Epithelial cell of esophagus (primary cell): ENCODE results near the gene PRRC2A.

Experiments
- DNase-seq: peaks from one replicate; pipeline ENCODE4 v3.0.0; 2010; ENCODE audit warnings: low read depth
- H3K4me3 ChIP-seq: 2 replicates; pipeline ENCODE4 v1.5.1; 2011; ENCODE audit warnings: mild to moderate bottlenecking, low read length, control low read depth
- TF ChIP-seq, protein P1 (sequence below): IDR thresholded peaks from 2 replicates; pipeline ENCODE4 v1.5.1; 2011; ENCODE audit warnings: low read depth, mild to moderate bottlenecking, low read length, control low read depth, inconsistent platforms; ENCODE audit not compliant: insufficient read depth; ENCODE audit errors: missing control alignments

Gene PRRC2A

DNA sequence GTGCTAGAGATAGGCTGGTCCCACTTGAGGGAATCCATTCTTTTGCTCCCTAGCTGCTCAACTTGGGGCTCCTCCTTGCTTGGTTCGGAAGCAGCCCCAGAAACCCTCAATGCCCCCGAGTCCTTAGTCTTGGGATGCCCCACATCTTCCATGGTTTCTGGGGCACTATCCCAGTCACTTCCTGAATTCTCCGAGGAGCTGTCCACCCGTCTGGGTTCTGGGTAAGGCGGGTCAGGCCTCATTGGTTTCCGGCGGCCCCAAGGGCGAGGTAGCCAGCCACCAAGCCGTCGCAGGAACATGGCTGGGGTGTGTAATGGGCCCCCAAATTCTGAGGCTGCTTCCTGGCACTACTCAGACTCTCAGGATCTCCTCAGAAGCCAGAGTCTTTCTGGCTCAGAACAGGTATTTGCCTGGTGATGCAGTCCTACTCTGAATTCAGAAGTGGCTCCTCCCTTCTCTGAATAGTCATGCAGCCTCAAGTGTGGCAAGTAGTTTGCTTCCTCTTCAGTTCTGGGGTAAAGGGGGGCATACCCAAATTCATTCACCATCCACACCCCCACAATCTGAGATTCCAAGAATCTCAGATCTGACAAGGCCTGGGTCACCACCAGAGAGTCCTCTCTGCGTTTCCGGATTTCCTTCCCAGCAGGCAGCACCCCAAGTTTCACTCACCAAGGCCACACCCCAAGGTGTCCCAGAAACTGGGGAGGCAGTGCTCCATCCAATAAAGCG lies 39.3 kb downstream of the PRRC2A start:
- H3K4me3 ChIP-seq, result peak overlapping the region; percentile 96
- DNase-seq, result peak; percentile 57
- TF ChIP-seq, protein P1, sequence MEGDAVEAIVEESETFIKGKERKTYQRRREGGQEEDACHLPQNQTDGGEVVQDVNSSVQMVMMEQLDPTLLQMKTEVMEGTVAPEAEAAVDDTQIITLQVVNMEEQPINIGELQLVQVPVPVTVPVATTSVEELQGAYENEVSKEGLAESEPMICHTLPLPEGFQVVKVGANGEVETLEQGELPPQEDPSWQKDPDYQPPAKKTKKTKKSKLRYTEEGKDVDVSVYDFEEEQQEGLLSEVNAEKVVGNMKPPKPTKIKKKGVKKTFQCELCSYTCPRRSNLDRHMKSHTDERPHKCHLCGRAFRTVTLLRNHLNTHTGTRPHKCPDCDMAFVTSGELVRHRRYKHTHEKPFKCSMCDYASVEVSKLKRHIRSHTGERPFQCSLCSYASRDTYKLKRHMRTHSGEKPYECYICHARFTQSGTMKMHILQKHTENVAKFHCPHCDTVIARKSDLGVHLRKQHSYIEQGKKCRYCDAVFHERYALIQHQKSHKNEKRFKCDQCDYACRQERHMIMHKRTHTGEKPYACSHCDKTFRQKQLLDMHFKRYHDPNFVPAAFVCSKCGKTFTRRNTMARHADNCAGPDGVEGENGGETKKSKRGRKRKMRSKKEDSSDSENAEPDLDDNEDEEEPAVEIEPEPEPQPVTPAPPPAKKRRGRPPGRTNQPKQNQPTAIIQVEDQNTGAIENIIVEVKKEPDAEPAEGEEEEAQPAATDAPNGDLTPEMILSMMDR, result no peak

DNA sequence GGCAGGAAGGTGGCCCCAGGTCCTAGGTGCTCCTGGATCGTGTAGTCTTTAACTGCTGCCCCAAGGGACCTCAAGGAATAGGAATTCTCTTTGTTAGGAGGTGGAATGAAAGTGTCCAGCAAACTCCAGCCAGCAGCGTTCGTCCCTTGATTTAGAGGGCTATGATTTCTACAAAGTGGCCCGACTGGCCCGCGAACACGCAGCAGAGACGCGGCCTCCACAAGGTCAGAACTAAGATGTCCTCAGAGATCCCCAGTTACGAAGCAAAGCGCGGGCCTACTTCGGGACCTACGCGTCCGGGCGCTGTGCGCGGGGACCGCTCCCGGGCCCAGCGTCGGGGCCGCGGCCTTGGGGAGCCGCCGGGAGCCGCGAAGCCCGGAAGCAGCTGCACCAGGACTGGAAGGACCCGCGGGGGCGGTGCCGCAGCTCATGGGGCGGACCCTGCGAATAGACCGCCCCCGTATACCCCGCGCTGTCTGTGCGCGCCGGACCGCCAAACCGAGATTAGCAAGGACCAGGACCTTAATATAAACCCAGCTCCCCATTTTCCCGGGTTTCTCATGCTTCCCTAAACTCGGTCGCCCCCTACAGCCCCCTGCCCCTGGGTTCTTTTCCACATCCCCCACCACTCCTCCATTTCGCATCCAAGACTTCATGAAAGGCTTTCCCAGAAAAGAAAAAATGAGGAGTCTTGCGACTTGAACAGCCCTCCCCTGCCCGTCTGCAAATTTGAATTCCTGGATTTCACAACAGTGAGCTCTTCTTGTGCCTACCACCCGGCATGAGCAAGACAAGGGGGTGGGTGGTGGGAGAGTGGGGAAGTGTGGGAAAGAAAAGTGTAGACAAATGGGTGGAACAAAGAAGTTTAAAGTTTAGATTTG lies 40.1 kb downstream of the PRRC2A start, which contains the start of gene C6orf47:
TSS of gene C6orf47 (minus strand) at position 398 of the 881 bp plus-strand sequence. CDS start 831 bp downstream, outside the sequence.
- peak; percentile 79 for DNase-seq
- TF ChIP-seq, protein P1, result no peak
- H3K4me3 ChIP-seq, result peak within 1 kb of the TSS; percentile 96

DNA sequence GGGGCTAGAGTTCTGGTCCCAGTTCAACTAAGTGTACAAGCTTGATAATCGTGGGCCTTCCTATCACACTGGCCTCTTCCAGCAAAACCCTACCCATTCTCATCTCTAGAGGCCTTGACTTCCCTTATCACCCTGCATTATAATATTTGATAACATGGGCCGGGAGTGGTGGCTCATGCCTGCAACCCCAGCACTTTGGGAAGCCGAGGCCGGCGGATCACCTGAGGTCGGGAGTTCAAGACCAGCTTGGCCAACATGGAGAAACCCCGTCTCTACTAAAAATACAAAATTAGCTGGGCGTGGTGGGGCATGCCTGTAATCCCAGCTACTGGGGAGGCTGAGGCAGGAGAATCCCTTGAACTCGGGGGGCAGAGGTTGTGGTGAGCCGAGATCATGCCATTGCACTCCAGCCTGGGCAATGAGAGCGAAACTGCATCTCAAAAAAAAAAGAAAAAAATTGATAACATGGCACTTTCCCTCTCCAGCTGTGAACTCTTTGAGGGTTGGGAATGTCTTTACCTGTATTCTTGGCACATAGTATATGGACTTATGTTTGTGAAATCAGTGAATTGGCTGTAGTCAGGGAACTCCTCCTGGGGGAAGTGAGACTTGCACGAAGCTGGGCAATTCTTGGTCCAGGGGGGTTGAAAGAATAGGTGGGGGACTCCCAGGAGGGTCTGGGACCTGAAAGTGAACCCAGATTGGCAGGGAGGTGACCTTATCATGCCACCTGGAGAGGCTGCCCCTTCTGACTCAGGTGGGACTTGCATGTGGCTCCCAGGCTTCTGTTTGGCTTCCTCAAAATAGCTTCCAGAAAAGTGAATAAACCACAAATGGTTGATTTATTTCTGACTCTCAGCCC lies 41.0 kb downstream of the PRRC2A start:
- peak overlapping the region; percentile 96 for H3K4me3 ChIP-seq
- DNase-seq, result no peak
- TF ChIP-seq, protein P1, result no peak

DNA sequence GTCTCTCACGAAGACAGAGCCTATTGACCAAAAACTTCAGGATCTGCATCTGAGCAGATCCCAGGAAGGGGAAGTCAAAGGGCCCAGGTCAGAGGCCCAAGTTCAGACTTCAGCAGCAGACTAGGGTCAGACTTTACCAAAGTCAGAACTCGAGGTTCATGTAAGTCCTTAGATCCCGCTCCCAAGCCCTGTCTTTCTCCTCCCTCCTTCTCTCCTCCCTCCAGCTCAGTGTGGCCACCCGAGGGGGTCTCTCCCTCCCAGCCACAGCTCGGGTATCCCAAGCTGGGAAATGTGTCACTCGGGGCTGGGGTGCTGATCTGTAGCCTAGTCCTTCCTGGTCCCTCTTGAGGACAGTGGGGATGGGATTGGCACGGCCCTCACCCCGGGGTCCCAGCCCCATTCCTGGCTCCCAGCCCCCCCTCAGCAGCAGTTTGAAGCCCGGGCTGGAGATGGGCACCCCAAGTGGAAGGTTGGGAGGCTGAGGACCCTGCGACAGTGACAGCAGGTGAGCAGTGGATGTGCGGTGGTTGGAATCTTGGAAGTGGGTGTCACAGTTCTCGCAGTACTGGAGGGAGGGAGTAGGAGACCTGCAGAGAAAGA lies 41.7 kb downstream of the PRRC2A start:
- H3K4me3 ChIP-seq, result no peak overlapping the region
- TF ChIP-seq, protein P1, result no peak
- DNase-seq, result no peak

DNA sequence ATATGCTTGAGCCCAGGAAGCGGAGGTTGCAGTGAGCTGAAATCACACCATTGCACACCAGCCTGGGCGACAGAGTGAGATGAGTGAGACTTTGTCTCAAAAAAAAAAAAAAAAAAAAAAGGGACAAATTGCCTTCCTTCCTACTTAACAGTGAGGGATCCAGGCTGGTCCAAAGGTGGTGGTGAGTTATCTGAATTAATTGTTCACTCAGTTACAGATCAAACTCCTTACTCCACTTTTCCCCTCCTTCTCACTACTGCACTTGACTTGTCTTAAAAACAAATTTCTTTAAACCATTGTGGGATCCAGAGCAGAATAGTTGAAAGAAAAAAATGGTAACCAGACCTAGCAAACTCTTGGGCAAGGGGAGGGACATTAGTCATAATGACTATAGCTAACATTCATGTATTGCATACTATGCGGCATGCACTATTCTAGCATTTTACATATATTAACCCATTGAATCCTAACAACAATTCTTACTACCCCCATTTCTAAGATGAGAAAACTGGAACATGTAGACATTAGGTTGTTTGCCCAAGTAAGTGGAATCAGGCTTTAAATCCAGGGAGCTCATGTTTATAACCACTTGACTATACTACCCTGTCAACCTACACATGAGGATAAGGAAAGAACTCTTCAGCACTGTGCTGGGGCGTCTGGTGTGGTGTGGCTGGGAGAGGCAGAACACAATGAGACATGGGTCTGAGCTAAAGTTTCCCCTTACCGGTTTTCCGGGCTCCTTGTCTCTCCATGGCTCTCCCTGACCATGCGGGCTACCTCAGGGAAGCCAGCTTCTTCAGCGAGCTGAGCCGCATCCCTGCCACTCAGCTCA lies 42.8 kb downstream of the PRRC2A start:
- TF ChIP-seq, protein P1, result no peak
- H3K4me3 ChIP-seq, result peak overlapping the region; percentile 66
- peak; percentile 67 for DNase-seq
